C4-2B (cell line): ENCODE data around the gene TMPRSS5.

Experiments
- ZFX ChIP-seq: fragments of 450-650 bp; IDR thresholded peaks from 2 replicates; pipeline ENCODE4 v1.6.1; 2017
- TF ChIP-seq, protein P1 (sequence below): fragments of 450-650 bp; conservative IDR thresholded peaks from 2 replicates; pipeline ENCODE4 v1.5.1; 2017; ENCODE audit warnings: mild to moderate bottlenecking

DNA sequence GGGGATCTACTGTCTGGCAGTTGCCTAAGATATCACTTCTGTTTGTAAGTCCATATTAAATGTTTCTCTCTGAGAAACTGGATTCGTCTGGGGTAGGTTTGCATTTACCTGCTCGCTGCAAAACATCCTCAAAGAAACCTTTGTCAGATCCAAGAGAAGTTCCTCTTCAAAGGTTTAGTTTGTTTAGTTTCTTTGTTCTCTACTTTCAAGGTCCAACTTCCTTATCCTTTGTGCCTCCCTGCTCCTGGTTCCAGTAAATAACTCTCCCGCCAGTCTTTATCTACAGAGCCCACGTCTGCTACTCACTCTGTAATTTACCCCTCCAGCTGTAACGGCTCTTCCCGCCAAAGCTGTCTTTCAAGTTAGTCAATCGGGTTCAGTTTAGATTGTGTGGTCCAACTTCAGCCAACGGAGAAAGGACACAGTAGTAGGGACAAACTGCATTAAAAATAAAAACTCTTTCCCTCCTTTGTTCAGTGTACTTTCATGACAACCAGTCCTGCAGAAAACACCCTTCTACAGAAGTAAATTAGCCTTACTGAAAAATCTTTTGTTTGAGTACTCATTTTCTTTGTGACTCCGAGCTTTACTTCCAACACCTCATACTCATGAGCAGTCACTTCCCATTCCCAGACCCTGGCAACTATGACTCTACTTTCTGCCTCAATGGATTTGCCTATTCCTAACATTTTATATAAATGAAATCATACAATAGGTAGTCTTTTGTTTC lies 41.0 kb downstream of the TMPRSS5 start:
- TF ChIP-seq, protein P1, sequence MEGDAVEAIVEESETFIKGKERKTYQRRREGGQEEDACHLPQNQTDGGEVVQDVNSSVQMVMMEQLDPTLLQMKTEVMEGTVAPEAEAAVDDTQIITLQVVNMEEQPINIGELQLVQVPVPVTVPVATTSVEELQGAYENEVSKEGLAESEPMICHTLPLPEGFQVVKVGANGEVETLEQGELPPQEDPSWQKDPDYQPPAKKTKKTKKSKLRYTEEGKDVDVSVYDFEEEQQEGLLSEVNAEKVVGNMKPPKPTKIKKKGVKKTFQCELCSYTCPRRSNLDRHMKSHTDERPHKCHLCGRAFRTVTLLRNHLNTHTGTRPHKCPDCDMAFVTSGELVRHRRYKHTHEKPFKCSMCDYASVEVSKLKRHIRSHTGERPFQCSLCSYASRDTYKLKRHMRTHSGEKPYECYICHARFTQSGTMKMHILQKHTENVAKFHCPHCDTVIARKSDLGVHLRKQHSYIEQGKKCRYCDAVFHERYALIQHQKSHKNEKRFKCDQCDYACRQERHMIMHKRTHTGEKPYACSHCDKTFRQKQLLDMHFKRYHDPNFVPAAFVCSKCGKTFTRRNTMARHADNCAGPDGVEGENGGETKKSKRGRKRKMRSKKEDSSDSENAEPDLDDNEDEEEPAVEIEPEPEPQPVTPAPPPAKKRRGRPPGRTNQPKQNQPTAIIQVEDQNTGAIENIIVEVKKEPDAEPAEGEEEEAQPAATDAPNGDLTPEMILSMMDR: no peak
- TF ChIP-seq ZFX: no peak
